Adrenal gland (tissue), 5 donors: ENCODE data around the gene TPT1.
A peak's percentile ranks its signal among the peaks of the same experiment; 100 is the strongest.

Source experiments
- POLR2A ChIP-seq, 2 donors: fragments of 450-650 bp; IDR thresholded peaks; one replicate each; pipeline ENCODE4 v1.6.1; 2017; ENCODE audit warnings: antibody characterized with exemption in 2 of 2, mild to moderate bottlenecking in 2 of 2, moderate library complexity in 1 of 2
- TF ChIP-seq, protein P1 (sequence below), 6 experiments: fragments of 450-650 bp in 4 of 6; fragments of 200-600 bp in 2 of 6; sonication (generic) in 1 of 6; IDR thresholded peaks; 1 replicate in 5 of 6; 2 replicates in 1 of 6; pipeline versions ENCODE4 v1.5.1 to v1.8.0; 2016 to 2021; ENCODE audit warnings: antibody characterized with exemption in 6 of 6, mild to moderate bottlenecking in 2 of 6, moderate library complexity in 1 of 6
- donor health status: DM: no; HTN: no; CAD: no.

DNA sequence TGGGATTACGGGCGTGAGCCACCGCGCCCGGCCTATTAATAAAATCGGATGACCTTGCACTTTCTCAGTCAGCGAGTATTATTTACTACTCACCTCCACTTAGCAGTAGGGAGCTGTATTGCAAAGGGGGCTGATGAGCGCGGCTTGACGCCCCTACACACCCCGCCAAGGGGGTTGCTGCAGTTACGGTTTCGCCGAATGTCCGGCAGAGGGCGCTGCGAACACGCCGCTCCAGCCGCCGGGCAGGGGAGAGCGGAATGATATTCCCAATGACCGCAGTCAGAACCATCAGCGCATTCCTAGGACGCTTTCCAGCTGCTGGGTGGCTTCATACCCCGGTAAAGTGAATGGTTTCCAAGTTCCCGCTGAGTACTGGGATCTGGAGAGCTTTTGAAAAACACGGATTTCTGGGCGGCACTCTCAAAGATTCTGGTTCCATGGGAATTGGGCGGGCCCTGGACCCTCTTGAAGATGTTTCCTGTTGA is 30.0 kb upstream of the TPT1 start:
- TF ChIP-seq, protein P1, sequence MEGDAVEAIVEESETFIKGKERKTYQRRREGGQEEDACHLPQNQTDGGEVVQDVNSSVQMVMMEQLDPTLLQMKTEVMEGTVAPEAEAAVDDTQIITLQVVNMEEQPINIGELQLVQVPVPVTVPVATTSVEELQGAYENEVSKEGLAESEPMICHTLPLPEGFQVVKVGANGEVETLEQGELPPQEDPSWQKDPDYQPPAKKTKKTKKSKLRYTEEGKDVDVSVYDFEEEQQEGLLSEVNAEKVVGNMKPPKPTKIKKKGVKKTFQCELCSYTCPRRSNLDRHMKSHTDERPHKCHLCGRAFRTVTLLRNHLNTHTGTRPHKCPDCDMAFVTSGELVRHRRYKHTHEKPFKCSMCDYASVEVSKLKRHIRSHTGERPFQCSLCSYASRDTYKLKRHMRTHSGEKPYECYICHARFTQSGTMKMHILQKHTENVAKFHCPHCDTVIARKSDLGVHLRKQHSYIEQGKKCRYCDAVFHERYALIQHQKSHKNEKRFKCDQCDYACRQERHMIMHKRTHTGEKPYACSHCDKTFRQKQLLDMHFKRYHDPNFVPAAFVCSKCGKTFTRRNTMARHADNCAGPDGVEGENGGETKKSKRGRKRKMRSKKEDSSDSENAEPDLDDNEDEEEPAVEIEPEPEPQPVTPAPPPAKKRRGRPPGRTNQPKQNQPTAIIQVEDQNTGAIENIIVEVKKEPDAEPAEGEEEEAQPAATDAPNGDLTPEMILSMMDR (IDR thresholded peaks at IDR 0.05), result peak; percentile 85 to 98 (median 91)
- TF ChIP-seq POLR2A (IDR thresholded peaks at IDR 0.05), result no peak
